CD4-positive, alpha-beta T cell treated with Interleukin-17A for 4 hours (primary cell): ENCODE data around the gene LRRTM3.

ENCODE experiments used
- DNase-seq: peaks from one replicate; pipeline ENCODE4 v3.0.0-alpha.2; 2020; ENCODE audit warnings: mixed read lengths

Gene LRRTM3

GRCh38 chr10:66940965-66941364, 15.1 kb downstream of the LRRTM3 start:
- no peak for DNase-seq

DNA sequence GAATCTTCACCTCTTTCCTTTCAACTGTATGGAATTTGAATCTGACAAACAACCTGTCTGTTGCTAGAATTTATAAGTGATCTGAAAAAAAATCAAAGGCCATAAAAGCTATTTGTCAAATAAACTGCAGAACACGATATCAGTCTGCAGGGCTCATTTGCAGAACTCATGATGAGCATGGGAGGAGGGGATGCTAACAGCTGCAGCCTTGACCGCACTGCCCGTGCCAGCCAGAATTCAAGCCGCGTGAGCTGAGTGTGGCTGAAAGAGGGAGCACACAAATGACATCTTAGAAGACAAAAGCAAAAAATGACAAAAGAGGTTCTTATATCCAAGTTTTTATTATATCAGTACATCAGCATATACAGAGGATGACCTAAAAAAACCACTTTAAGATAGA, 15.7 kb downstream of the LRRTM3 start:
- no peak for DNase-seq

DNA sequence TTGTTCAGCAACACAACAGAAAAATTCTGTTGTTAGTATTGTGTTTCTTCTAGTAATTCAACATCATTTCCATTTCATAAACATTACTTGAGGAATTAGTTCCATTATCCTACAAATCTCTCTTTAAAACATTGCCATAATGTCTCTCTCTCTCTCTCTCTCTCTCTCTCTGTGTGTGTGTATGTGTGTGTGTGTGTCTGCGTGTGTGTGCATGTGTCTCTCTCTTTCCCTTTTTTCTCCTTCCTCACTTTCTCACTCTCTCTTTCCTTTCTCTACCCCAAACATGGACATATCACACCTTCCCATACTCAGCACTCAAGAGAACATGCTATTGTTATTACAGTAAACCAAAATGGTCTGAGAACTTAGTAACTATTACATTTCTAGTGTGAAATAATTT, 16.6 kb downstream of the LRRTM3 start:
- no peak for DNase-seq

GRCh38 chr10:66943590-66943989, 17.8 kb downstream of the LRRTM3 start:
- no peak for DNase-seq

DNA sequence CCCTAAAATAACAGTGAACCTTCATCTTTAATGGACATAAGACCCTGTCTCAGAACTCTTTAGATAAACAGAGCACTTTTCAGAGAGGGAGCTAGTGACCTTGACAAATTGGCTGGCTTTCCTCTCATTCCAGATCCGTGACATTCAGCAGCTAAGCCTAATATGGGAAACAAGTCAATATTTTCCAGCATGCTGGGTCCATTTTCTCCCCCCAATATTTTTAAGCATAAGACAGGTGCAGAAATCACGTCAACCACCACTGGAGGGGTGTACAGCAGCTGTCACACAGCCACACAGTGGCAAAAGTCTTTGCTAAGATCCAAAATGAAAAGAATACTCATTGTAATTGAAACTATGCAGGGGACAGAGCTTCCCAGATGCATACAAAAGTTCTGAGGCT, 26.1 kb downstream of the LRRTM3 start:
- DNase-seq = no peak

- no peak for DNase-seq
These were observed 32.6 kb downstream of the LRRTM3 start for GRCh38 chr10:66958466-66958865.

DNA sequence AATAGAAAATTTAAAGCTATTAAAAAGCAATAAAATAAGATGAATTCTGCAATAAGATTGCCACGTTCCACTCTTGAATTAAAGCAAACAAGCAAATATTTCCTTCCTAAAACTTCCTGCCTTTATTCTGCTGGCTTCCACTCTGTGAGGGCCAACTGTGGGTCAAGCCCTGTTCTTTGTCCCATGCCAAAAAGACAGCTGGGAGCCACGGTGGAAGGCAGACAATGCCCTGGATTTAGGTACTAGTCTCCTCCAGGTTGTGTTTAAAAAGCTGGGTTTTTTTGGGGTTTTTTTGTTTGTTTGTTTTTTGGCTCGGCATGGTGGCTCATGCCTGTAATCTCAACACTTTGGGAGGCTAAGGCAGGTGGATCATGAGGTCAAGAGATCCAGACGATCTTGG, 39.1 kb downstream of the LRRTM3 start:
- DNase-seq = no peak

DNA sequence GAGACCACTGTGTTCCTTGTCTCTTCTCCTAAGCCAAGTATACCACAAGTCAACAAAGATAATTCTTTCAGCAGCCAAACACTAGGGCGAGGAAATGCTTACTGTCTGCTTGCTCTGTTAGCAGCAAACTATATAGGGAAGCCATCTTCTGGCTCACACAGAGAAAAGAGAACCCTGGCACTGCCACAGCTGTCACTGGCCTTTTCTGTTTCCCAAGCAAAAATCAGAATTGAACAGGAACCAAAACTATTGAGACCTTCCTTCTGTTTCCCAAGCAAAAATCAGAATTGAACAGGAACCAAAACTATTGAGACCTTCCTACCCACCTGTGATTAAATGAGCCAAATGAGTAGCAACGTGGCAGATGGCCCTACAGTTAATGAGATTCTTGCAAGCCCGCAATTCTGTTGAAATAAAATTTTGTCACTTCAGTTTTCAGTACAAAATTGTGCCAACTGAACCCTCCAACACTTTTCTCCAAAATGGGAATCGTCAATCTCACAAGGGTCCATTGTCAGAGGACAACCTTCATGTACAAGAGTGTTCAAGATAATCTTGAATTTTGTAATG, 54.5 kb downstream of the LRRTM3 start:
- no peak for DNase-seq

- DNase-seq = no peak
These were observed 55.7 kb downstream of the LRRTM3 start for GRCh38 chr10:66981361-66982052.

DNA sequence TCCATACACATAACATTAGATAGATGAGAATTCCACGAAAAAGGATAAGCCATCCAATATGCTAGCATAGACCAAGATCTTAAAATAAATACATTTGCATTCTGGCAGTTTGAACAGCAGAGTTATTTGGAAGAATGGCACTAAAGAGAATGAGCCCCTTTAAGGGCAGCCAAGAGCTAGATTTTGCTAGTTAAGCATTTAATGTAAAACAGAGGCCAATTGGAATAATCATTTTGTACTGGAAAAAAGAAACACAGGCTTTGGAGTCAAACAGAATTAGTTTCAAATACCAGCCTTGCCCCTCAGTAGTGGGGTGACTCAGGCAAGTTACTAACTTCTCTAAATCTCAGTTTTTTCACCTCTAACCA, 56.2 kb downstream of the LRRTM3 start:
- no peak for DNase-seq

- no peak for DNase-seq
These were observed 57.1 kb downstream of the LRRTM3 start for GRCh38 chr10:66982792-66983474.

- no peak for DNase-seq
These were observed 57.6 kb downstream of the LRRTM3 start for GRCh38 chr10:66983475-66983818.

DNA sequence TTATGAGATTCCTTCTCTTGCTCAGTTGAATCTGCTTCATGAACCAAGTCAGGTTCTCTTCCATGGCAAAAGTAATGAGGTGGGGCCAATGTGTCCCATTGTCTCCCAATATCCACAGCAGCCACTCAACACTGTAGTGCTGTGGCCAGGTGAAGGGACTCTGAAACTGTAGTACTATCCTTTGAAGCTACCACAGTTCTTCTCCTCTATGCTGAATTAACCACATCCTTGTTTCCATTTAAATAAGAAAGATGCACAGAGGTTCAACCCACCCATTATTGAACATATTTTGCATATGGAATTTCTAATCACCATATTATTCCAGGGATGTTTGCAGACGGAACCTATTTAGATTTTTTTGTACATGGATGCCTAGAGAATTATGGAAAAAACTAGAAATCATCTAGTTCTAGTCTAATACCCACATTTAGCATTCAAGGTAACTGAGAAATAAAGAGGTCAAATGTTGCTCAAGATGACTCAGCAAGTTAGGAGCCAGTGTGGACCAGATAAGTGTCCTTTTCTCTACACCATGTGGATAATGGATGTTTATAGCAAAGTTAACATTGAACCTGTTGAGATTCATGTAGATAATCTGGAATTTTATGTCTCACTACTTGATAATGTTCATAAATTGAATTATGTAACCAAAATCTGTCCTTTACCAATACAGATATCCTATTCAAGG, 64.5 kb downstream of the LRRTM3 start:
- no peak for DNase-seq

GRCh38 chr10:66996996-66997395, 71.2 kb downstream of the LRRTM3 start:
- no peak for DNase-seq

DNA sequence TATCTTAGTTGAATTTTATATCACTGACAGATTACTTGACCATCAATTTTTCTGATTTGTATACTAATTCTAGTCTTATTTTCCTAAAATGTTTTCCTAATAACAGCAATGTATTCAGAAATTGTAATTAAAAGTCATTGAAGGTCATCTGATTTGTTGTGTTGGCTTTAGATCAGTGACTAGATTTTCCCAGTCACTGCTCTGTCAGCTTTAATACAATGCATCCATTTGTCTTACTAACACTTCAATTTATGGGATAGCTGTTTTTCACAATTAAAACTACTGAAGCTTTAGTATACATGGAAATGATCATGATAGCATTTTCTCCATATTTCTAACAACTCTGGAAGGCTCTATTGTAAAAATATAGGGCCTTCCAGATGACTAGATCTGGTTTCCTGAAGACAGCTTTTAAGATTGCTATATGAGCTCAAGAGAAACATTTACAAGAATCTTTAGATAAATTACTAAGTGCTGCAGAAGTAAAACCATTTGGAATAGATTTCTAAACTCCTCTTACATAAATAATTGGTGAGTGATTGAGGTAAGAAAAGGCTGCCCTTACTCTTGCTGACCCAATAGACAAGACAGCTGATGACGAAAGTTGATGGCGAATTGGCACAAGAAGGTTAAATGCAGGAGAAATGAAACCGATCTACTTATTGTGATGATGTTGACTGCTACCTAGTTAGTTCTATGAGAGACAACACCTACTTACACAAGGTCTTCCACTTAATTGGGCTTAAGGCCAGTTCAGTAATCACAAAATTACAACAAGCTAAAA, 74.1 kb downstream of the LRRTM3 start:
- no peak for DNase-seq

- DNase-seq = no peak
These were observed 78.9 kb downstream of the LRRTM3 start for GRCh38 chr10:67004690-67005089.

GRCh38 chr10:67005981-67006380, 80.1 kb downstream of the LRRTM3 start:
- no peak for DNase-seq

DNA sequence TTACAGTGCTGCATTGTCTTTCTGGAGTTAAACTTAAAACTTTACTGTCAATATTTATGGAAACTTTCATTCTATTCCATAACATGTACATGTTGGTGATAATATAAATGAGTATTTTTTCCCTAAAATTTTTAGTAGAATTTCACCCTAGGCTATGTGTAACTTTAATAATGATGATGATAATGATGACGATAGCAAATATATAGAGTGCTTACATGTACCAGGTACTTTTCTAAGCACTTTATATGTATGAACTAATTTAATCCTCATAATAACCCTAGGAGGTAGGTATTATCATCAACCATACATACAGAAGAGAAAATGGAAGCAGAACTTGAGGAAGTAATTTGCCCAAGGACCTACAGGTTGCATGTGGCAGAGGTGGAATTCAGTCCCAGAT, 85.6 kb downstream of the LRRTM3 start:
- no peak for DNase-seq

GRCh38 chr10:67011981-67012380, 86.1 kb downstream of the LRRTM3 start:
- no peak for DNase-seq

DNA sequence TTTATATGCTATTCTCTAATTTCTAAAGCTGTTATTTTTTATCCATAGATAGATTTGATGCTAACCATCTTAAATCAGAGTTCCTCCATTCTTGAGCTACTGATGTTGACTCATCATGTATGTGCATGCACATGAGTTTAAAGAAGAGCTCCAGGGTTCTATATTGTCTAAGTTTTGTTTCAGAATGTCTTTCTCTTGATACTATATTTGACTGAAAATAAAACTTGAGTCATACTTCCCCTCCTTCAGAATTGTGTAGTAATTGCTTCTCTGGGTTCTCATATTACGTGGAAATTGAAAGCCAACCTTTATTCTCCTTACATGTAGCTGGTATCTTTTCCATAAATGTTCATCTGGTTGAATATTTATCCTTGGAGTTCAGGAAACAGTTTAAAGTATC, 89.4 kb downstream of the LRRTM3 start:
- no peak for DNase-seq

DNA sequence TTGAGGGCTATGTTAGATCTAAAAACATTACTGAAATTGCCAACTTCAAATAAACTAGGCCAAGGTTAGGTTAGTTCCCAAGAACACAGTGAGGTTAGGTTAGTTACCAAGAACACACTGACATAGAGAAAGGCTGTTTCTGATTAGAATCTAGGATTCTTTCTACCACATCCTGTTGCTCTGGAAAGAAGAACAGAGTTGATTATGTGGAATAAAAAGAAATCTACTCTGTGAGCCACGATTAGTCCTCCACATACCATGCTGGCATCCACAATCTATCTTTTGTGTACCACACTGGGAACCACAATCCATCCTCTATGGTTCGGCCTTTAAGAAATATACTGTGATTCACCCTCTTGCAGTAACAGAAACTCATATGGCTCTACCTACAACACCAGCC, 91.4 kb downstream of the LRRTM3 start:
- no peak for DNase-seq

DNA sequence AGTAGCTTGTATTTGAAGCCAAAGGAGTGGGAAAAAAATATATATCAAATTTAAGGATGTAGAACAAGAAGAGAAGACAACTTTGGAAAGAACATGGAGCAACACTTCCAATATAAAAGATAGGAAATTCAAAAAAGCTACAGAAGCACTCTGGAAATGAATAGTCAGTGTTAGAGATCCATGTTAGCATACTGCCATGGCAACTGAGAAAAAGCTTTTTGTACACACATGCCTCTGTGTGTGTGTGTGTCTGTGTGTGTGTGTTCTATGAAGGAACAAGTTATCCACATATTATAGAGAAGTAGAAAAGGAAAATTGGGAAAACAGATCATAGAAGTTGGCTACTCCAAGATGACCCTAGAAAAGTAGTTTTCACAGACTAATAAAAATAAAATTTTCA, 96.3 kb downstream of the LRRTM3 start:
- no peak for DNase-seq

- DNase-seq = no peak
These were observed 108.0 kb downstream of the LRRTM3 start for GRCh38 chr10:67033878-67034277.
